NB4 (cell line): ENCODE measurements around the gene CCDC18.

Experiments used
- DNase-seq: peaks from one replicate; pipeline ENCODE4 v3.0.0; 2010; ENCODE audit warnings: low read depth
- H3K4me3 ChIP-seq: one replicate; pipeline ENCODE4 v1.5.1; 2011; ENCODE audit warnings: mild to moderate bottlenecking, low read depth, low read length, moderate library complexity
- CTCF ChIP-seq: IDR thresholded peaks from one replicate; pipeline ENCODE4 v1.5.1; 2012; ENCODE audit warnings: low read depth, low read length
- MAX ChIP-seq: IDR thresholded peaks from 2 replicates; pipeline ENCODE4 v1.6.1; 2011; ENCODE audit warnings: low read depth, low read length
- MYC ChIP-seq: IDR thresholded peaks from 2 replicates; pipeline ENCODE4 v1.6.1; 2011; ENCODE audit warnings: low read depth, low read length
- POLR2A ChIP-seq: IDR thresholded peaks from 2 replicates; pipeline ENCODE4 v1.6.1; 2011; ENCODE audit warnings: mild to moderate bottlenecking; ENCODE audit not compliant: insufficient read length; ENCODE audit errors: extremely low read depth

CCDC18 gene

GRCh38 chr1:93324486-93325464 is 144.3 kb downstream of the CCDC18 start:
- no peak overlapping the region for H3K4me3 ChIP-seq
- DNase-seq: no peak
- TF ChIP-seq POLR2A (no peak), MYC (no peak), CTCF (no peak), MAX (no peak)
